ENCODE data around the gene TCEAL6.
"Not testable (repeated sequence)": the region's sequence is repeated elsewhere in the genome, so short reads cannot be mapped to it uniquely, and the experiment has no call there.

Gene TCEAL6

GRCh38 chrX:102142274-102142673 is at the start of gene TCEAL6:
TSS of gene TCEAL6 (minus strand) at chrX:102142481.
- not testable (repeated sequence) for DNase-seq (ENCODE audit: low read depth in 2 of 2)

DNA sequence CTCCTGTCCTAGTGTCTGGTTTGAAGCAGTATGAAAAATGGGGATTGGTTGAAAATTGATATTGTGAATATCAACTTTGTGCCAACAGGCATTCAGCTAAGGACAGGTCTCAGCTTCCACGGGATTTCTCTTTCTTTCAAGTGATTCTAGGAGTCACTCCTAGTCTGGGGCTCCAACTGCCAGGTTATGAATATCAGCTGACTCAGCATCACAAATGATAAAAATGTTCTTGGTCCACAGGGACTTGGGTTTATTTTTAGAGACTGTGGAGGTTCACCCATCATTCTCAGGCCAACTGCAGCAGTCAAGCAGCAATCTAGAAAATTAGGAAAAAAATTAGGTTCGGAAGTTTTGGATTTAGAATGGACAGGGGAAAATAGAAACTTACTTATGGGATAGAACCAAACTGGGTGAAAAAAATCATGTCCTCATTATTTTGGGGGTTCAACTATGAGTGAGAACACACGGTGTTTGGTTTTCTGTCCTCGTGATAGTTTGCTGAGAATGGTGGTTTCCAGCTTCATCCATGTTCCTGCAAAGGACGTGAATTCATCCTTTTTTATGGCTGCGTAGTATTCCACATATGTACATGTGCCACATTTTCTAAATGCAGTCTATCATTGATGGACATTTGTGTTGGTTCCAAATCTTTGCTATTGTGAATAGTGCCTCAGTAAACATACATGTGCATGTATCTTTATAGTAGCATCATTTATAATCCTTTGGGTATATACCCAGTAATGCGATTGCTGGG is 43.9 kb upstream of the TCEAL6 start:
- no peak for DNase-seq (ENCODE audit: low read depth in 2 of 2)

DNA sequence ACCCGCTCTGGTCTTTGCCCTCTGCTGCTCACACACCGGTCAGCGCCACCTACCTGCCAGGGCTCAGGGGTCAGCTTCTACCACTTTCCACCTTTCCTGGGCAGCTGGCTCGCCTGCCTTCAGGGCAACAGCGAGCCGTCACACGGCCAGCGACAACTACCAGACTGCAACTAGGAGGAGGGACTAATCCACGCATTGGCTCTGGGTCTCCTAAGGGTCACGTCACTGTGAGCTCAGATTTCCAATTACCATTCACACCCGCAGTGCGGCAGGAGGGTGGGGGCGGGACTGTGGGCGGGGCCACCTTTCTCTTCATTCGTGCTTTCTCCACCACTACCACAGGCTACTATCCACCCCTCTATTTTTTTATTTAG is 13.5 kb upstream of the TCEAL6 start, which contains the start of gene BEX5:
Gene BEX5 (minus strand): TSS at position 172 of the 374 bp plus-strand sequence. CDS start 1,712 bp downstream, outside the sequence.
- DNase-seq (ENCODE audit: low read depth in 2 of 2) = no peak

DNA sequence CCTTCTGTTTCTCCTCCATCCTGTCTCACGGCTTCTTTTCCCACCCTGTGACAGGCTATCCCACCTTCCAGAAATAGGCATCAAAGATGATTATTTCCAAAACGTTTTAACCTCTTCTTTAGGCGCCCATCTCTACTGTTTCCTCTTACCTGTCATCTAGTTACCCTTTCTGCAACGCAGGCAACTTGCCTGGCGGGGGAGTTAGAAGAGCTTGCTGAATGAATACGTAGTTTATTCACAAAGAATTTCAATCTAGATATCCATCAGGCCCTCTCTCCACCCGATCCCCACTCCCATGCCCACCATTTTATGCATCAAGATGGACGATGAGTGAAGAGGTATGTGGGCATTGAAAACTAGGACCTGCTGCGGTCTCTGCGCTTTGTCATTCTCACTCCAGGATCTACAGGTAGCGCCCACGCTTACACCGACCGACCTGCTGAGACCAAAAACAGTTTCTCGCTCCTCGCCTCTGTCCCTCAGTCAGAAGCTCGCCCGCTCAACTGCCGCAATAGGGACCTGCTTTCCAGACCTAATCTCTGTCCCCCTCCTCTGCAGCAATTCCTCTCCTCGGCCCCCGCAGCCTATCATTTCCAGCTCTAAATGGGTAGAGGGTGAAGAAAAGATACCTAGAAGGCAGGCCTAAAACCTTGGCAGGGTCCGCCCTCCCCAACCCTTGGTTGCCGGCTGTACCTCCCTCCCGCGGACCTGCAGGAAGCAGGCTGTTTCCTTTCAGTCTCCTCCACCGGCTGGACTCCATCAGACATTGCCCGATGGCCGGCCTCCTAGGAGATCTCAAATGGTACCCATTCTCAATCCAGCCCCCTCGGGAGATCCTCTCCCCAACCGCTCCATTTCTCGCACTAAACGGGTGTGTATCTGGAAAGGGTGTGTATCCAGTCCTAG is 12.9 kb upstream of the TCEAL6 start:
- no peak for DNase-seq (ENCODE audit: low read depth in 2 of 2)

- no peak for DNase-seq (ENCODE audit: low read depth in 2 of 2)
Observed at GRCh38 chrX:102154218-102154860, 12.1 kb upstream of the TCEAL6 start.

DNA sequence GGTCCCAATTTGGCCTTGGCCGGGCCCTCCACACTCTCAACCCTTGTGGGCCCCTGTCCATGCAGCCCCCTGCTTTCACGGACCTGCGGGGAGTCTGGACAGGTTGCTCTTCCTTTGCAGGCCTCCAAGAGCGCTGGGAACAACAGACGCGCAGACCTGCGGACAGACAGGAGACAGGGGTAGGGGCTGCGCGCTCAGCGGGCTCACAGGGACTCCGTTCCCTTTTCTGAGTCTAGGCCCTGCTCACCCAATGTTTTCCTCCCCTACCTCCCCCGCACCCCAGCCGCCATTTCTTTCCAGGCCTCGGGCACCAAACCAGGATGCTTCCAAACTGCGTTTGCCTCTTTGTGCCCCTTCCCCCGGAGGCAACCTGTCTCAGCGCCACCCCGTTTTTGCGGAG is 650 bp downstream of the TCEAL6 start:
- not testable (repeated sequence) for DNase-seq (ENCODE audit: low read depth in 2 of 2)

DNA sequence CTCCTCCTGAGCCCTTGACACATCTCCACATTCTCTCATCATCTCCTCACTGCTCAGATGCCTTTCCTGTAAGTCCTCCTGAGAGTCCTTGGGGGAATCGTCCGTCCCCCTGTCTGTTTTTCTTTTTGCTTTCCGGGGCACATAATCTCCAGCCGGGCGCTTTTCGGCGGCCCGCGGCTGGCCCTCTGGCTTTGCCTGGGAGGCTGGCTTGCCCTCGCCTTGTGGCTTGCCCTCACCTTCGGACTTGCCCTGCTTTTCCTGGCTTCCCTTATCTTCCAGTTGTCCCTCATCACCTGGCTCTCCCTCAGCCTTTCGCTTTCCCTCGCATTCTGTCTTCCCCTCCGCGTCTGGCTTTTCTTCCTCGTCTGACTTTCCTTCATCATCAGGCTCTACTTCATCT is 1.4 kb downstream of the TCEAL6 start:
- not testable (repeated sequence) for DNase-seq (ENCODE audit: low read depth in 2 of 2)

DNA sequence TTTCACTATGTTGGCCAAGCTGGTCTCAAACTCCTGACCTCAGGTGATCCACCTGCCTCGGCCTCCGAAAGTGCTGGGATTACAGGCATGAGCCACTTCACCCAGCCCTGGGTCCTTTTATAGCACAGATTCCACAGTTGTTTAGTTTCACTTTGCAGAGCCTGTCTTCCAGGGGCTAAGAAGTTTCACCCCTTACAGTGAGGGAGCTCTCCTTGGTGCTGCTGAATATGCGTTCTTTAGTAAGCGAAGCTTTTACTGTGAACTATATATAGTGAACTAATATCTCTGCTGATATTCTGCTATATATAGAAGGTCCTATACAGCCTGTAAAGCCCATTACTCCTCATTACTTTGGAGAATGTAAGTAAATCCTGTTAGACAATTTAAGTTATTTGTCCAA is 4.2 kb downstream of the TCEAL6 start:
- DNase-seq (ENCODE audit: low read depth in 2 of 2) = no peak

DNA sequence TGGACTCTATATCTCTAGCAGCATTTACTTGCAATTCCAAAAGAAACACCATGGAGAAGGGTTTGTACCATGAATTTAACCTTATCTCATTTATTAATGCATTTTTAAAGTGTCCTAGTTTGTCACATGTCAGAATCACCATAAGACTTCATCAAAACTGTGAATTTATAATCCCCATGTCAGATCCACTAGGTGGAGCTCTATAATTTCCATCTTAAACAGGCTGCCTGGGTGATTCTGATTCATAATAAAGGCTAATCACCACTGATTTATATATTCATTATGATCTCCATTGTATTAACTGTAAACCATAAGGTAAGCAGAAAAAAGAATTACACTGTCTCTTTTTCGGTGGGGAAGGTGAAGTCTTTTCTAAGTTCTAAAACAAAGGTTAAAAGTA is 12.8 kb downstream of the TCEAL6 start:
- no peak for DNase-seq (ENCODE audit: low read depth in 2 of 2)

DNA sequence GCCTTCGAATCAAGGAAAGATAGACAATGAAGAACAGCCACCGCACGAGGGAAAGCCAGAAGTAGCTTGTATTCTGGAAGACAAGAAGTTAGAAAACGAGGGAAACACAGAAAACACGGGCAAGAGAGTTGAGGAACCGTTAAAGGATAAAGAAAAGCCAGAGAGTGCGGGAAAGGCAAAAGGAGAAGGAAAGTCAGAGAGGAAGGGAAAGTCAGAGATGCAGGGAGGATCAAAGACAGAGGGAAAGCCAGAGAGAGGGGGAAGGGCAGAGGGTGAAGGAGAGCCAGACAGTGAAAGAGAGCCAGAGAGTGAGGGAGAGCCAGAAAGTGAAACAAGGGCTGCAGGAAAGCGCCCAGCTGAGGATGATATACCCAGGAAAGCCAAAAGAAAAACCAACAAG is 15.4 kb downstream of the TCEAL6 start:
- DNase-seq (ENCODE audit: low read depth in 2 of 2) = no peak

- DNase-seq (ENCODE audit: low read depth in 2 of 2) = not testable (repeated sequence)
Observed at GRCh38 chrX:102126080-102126818, 16.0 kb downstream of the TCEAL6 start.

- DNase-seq (ENCODE audit: low read depth in 2 of 2) = not testable (repeated sequence)
Observed at GRCh38 chrX:102125436-102125835, 16.8 kb downstream of the TCEAL6 start, which contains the start of gene TCEAL2. TSS of gene TCEAL2 (plus strand) at chrX:102125679. CDS start at chrX:102126831, 1,152 bp downstream.

DNA sequence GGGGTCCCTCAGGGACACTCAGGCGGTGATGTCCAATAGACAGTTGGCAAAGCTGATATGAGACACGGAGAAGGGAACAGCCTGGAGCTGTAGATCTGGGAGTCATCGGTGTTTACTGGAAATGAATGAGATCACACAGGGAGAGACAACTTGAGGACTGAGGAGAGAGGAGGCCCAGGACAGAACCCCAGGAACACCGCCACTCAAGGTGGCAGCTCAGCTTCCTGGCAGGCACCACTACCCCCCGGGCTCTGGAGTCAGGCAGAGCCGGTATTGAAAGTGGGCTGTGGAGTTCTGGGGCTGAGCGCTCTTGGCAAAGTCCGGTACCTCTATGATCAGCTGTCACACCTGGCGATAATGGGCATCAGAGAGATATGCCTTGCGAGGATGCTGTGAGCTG is 17.3 kb downstream of the TCEAL6 start:
- not testable (repeated sequence) for DNase-seq (ENCODE audit: low read depth in 2 of 2)

DNA sequence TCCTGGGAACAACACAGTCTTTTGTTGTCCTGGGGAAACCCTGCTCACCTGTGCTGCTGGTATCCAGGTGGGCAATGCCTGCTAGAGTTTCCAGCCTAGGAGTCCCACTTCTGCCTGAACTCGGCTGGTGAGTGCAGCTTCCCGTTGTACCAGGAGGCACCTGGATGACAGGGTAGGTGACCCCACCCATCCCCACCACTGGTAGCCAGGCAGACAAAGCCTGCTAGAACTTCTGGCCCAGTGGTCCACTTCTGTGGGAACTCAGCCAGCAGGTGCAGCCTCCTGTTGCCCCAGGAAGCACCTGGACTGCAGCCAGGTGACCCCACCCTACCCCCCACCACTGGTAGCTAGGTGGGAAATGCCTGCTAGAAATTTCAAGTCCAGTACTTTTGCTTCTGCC is 26.5 kb downstream of the TCEAL6 start:
- DNase-seq (ENCODE audit: low read depth in 2 of 2) = no peak

GRCh38 chrX:102113367-102113766 is 28.9 kb downstream of the TCEAL6 start:
- DNase-seq (ENCODE audit: low read depth in 2 of 2) = no peak

Measured in activated CD4-positive, alpha-beta T cell treated with anti-CD3 and anti-CD28 coated beads for 24 hours (primary cell).